Measurements from ENCODE around the gene PPP1R14D.
A peak's percentile ranks its signal among the peaks of the same experiment; 100 is the strongest.
"Not testable (repeated sequence)": the region's sequence is repeated elsewhere in the genome, so short reads cannot be mapped to it uniquely, and the experiment has no call there.

PPP1R14D gene, protein sequence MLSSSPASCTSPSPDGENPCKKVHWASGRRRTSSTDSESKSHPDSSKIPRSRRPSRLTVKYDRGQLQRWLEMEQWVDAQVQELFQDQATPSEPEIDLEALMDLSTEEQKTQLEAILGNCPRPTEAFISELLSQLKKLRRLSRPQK

DNA sequence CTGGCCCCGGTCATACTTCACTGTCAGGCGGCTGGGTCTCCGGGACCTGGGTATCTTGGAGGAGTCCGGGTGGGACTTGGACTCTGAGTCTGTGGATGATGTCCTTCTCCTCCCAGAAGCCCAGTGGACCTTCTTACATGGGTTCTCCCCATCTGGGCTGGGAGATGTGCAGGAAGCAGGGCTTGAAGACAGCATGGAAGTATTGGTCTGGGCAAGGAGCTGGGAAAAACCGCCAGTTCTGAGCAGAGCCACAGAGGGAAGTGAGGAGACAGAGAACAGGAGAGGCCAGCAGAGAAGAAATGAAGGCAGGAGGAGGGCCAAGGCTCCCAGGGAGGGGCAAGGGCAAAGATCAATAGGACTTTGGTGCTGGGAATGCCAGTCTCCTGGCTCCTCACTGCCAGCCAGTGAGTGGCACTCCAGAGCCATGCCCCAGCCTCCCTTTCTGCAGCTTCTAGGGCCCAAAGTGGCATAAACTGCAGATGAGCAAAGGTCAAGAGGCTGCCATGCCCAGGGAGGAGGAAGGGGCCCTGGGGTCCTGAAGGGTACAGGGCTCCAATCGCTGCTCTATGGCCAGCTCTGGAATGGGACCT, at the start of gene PPP1R14D:
Gene PPP1R14D (minus strand): TSS at position 262 of the 590 bp plus-strand sequence. CDS start 67 bp downstream, at position 195.
- no peak for DNase-seq (ENCODE audit: low read depth)

DNA sequence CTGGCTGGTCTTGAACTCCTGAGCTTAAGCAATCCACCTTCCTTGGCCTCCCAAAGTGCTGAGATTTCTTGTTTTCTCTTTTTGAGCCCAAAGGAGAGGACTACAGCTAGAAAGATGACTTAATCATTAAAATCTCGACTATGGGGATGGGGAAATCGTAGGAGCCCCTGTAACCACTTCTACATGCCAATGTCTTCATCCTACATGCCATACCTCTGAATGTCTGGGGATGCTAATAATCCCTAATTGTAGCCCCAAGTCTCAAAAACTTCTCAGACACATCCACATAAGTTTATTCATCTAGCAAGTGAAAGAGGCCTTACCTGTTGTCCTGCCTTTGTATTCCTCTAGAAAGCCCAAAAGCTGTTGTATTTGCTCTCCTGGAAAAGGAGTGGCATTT, 49.2 kb upstream of the PPP1R14D start:
- no peak for DNase-seq (ENCODE audit: low read depth)

DNA sequence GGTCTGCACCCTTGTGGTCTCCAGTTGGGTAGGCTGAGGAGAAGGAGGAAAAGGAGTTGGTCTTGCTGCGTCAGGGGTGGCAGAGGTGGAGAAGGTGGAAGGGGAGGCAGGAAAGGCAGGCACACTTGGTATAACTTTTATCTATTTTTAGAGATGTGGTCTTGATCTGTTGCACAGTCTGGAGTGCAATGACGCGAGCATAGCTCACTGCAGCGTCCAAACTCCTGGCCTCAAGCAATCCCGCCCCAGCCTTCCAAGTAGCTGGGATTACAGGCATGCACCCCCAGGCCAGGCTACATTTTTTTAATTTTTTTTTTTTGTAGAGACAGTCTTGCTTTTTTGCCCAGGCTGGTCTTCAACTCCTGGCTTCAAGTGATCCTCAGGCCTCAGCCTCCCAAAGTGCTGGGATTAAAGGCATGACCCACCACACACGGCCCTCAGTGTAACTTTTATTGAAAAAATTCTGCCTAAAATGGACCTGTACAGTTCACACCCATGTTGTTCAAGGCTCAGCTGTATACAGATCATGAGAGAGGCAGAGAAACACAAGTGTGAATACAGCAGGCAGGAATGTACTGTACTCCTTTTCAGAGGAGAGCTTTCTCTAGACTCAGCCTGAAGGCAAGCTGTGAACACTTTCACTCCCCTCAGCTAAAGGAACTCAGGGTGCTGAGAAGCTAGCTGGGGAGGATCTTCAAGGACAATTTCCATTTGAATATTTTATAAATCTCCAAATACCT, 47.7 kb upstream of the PPP1R14D start:
- no peak for DNase-seq (ENCODE audit: low read depth)

DNA sequence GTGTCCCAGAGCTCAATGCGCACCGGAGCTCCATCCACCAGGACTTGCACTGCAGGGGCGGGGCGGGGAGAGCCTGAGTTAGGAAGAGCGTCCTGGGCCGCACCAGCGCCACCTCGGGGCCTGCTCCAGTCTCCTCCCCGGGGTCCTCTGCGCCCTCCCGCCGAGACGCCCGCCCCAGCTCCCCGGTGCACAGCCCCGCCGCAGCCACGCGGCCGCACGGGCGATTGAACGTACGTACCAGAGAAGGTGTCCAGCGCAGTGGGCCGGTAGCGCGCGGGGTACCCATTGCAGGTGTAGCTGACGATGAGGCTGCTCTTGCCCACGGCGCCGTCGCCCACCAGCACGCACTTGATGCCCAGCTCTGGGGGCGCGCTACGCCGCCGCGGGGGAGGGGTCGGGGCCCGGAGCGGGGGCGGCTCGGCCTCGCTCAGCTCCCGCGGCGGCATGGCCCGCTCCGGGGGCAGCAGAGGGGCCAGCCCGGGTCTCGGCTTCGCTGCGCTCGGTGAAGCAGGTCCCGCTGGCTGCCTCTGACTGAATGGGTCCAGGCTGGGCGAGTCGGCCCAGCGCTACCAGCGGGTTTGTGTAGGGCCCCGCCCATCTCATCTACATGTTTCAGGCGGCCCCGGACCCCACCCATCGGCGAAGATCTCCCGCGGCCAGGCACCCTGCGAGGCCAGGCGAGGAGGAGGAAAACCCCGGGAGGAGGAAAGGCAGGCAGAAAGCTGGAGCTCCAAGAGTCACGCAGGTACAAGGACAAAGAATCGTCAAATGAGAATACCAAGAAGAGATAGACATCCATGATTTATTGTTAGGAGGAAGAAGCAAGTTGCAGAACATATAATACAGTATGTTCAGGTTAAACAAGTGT, 45.4 kb upstream of the PPP1R14D start, which contains the start of gene RHOV:
Gene RHOV (minus strand): TSS at position 541 of the 868 bp plus-strand sequence. CDS start 95 bp downstream, at position 446.
- no peak for DNase-seq (ENCODE audit: low read depth)

DNA sequence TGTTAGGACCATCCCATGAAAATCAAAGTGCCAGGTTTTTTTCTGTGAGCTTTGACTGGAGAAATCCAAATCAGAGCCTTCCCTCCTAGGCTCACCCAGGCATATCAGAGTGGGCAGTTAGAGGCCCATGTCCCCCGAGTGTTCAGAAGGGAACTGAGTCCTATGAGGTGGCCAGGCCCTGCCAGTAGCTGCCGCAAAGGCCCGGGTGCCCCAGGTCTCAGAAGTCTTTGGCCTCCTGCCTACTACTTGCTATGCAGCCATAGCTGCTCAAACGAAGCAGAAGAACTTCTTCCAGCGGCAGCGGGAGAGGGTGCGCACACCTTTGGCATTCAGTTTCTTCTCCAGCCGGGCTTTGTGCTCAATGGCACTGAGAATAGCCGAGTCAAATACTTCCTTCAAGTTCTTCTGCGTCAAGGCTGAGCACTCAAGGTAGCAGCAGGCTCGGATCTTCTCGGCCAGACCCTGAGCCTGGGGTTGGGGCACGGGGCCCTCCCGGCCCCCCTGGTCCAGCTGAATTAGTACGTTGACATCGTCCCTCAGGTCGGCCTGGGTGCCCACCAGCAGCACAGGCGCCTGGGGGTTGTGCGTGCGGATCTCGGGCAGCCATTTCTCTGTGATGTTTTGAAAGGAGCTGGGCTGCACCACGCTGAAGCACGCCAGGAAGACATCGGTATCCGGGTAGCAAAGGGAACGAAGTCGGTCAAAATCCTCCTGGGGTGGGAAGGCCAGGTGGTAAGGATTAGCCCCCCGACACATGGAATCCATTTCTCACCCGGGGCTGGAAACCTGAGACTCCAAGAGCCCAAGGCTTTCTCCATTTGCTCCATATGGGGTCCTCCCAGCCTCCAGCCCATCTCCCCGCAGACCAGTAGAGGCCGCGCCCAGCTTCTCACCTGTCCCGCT, 44.5 kb upstream of the PPP1R14D start:
- no peak for DNase-seq (ENCODE audit: low read depth)

DNA sequence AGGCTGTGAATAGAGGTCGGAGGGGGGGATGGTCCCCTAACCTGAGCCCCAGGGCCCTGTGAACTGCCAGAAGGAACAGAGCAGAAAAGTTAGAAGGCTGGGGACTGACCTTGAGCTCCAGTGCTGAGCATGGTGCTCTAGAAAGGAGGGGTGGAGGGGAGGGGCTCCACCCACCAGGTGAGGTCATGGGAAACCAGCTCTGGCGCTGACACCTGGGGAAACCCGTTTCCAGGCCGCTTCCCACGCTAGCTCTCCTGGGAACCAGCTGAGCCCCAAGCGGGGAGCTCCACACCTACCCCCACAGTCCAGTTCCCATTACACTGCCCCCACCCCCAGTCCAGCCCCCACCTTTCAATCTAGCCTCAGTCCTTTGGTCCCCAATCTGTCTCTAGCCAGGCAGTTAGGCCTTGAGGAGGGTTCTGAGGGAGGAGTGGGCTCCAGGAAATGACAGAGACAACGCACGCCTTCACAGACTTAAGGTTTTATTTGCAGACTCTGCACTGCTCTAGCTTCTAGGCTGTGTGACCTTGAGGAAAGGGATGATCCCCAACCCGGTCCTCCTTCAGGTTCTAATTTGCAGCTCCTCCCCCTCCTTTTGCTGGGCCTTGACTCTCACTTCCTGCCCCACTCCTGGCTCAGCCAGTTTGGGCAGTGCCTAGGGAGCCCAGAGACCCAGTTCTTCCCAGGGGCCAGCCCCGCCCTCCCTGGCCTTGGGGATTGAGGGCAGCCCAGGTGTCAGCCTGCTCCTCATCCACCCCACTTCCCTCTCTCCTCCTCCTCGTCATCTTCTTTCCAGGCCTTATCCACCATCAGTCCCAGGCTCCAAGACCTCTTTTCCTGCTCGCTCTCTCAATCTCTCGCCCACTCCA, 43.5 kb upstream of the PPP1R14D start:
- no peak for DNase-seq (ENCODE audit: low read depth)

DNA sequence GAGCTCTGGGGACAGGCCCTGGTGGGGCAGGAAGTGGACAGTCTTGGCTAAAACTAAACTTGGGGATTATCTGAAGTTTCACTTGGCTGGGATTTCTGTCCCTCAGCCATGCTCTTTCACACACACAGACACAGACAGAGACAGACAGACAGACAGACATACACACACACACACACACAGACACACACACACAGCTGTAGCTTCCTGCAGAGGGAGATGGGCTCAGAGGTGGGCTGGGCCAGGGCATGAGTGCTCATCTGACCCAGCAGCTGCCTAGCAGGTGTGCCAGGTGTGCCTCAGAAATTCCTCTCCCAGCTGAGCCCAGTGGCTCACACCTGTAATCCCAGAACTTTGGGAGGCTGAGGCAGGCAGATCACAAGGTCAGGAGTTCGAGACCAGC, 42.2 kb upstream of the PPP1R14D start:
- no peak for DNase-seq (ENCODE audit: low read depth)

DNA sequence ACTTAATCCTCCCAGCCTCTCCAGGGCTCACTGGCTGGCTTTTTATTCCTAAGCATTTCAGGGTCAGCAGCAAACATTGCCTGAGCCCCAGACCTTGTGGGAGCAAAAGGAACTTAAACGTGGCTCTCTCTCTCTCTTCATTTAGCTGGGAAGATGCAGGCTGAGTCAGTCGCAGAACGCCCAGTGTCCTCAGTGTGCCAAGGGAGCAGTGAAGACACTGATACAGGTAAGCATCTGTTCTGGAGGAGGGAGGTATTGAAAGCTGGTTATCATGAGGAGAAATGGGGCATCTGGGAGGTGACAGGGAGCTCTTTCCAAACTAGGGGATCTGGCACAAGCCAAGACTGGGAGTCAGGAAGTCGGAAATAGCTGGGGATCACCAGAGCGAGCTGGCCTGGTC, 41.2 kb upstream of the PPP1R14D start:
- no peak for DNase-seq (ENCODE audit: low read depth)

DNA sequence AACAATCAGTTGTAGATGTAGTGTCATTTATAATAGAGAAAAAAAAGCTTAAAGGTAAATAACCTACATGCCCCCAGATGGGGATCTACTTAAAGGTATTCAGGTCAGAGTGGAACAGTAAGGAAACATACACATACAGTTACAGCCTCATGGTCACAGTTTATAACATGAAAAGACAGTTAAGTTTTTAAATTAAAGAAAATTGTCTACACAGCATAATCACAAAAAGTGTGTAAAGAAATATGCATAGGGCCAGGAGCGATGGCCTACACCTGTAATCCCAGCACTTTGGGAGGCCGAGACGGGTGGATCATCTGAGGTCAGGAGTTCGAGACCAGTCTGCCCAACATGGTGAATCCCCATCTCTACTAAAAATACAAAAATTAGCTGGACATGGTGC, 38.7 kb upstream of the PPP1R14D start:
- no peak for DNase-seq (ENCODE audit: low read depth)

DNA sequence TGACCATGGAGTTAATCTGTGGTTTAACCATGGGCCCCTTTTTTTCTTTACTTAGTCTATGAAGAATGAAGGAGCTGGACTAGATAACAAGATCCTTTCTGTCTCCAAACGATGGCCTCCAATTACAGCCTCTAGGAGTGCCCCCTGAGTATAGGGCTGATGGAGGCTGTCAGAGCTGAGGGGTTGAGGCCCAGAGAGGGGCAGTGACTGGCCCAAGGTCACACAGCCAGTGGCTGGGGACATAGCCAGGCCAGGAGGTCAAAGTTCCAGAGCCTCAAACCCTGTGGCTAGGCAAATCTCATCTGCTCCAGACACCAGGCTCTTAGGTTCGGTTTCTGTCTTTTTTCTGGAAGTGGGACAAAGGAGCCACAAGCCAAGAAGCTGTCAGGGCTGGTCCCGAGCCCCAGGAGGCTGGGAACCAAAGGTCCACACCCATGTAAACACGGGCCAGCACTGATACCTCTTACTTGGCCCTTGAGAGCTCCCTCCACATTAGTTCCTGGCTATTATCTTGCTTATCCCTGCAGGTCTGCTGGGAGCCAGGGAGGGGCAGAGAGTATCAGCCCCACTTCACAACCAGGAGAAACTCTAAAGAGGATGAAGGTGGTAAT, 35.3 kb upstream of the PPP1R14D start:
- DNase-seq (ENCODE audit: low read depth): no peak

DNA sequence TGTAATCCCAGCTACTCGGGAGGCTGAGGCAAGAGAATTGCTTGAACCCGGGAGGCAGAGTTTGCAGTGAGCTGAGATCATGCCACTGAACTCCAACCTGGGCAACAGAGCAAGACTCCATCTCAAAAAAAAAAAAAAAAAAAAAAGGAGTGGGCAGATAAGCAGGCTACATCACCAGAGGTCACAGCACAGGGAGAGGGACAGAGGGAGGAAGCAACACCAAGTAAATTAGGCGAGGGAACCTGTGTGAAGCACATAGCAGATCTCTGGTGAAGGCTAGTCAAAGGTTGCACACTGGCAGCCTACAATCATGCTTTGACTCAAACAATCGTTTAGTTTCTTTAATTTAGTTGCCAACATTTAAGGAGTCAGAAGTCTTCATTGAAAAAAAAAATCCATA, 32.6 kb upstream of the PPP1R14D start:
- not testable (repeated sequence) for DNase-seq (ENCODE audit: low read depth)

DNA sequence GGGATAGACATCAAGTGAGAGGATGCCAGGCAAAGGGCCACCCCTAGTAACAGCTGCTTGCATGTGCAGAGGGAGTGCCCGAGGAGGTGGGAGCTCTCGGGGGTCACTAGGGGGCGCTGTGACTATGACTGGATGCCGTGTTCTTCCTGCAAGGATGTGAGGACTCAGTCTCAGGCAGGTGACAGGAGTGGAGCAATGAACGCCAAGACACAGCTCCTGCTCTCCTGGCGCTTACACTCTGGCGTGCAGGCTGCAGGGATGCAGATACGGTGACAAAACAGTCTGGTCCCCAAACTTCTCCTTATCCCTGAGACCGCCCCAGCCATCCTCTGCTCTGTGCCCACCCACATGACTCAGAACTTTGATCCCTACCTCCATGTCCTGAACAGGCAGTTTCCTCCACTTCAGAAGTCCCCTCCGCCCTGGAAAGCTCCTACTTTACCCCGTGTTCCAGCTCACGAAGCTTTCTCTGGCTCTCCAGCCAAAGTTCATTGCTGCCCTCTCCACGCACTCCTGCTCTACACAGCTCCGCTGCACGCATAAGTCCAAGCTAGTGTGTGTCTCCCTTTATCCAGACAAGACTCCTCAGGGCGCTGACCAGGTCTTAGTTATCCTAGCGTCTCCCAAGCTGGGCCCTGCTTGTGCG, 30.8 kb upstream of the PPP1R14D start:
- DNase-seq (ENCODE audit: low read depth): no peak

DNA sequence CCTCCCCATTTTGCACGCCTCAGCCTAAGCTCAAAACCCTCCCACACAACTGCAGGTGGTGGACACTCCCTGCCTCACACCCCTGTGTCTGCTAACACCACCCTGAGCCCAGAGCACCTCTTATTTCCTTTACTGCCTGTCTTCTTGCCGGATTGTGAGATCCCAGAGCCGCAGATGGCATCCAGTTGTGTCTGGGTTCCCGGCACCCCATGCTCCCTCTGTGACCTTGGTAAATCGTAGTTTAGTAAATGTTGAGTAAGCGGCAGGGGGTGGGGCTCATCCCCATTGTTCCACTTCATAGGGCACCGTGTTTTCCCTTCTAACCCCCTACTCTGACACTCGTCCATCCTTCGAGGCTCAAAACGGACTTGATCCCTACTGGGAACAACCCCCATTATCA, 30.2 kb upstream of the PPP1R14D start:
- no peak for DNase-seq (ENCODE audit: low read depth)

DNA sequence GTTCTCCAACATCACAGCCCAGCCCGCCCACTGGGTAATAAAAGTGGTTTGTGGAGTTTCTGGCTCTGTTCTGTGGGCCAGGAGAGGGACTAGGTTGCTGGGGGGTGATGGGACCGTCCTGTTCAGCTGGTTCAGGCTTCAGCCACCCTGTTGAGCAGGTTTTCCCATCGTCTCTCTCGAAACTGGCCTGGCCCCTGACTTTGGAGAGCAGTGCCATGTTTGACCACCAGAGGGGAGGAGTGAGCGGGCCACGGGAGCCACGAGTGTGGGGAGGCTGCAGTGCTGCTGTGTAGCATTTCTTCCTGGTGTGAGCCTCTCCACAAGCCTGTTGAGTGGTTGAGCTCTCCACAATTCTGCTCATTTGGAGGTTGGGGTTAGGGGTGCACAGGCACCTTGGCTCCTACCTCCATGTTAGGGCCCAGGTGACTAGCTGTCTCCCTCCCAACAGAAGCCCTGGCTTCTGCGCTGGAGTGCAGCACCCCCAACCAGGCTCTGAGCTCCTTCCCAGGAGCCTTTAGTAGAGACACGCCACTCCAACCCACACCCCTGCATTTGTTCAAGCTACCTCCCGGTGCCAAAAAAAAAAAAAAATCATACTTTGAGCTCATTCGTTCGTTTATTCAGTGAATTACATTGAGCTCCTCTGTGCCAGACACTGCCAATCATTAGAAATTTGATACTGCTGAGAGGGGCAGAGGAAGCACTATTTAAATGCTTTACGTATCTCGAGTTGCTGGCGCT, 29.3 kb upstream of the PPP1R14D start:
- peak; percentile 27 for DNase-seq (ENCODE audit: low read depth)

DNA sequence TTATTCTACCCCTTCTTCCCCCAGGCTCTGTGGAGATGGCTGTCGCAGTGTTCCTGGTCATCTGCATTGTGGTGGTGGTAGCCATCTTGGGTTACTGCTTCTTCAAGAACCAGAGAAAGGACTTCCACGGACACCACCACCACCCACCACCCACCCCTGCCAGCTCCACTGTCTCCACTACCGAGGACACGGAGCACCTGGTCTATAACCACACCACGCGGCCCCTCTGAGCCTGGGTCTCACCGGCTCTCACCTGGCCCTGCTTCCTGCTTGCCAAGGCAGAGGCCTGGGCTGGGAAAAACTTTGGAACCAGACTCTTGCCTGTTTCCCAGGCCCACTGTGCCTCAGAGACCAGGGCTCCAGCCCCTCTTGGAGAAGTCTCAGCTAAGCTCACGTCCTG, 28.2 kb upstream of the PPP1R14D start:
- DNase-seq (ENCODE audit: low read depth): no peak

DNA sequence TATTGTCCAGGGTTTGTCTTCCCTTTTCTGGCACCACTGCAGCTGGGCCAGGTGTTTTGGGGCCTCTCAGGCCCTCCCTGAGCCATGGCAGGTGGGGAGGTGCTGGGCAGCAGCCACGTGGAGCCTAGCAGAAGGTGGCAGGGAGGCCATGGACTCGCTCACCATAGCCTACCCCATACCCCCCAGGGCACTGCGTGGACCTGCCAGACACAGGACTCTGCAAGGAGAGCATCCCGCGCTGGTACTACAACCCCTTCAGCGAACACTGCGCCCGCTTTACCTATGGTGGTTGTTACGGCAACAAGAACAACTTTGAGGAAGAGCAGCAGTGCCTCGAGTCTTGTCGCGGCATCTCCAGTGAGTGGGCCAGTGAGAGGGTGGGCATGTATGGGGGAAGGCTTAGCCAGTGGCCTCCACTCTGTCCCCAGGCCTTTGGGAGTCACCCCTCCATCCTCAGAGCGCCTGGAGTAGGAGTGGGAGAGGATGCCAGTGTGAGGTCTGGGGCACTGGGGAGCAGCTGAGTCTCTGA, 27.3 kb upstream of the PPP1R14D start:
- no peak for DNase-seq (ENCODE audit: low read depth)

DNA sequence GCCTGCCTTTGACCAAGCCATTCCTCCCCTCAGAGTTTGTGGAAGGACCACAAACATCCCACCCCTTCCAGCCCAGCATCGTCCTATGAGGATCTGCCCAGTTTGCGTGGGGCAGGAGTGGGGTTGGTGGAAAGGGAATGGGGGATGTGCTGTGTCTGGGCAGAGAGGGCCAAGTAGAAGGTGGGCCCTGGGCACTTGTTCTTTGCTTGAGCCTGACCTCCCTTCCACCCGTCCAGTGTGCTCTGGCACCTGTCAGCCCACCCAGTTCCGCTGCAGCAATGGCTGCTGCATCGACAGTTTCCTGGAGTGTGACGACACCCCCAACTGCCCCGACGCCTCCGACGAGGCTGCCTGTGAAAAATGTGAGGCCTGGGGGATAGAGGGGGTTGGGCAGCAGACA, 25.7 kb upstream of the PPP1R14D start:
- DNase-seq (ENCODE audit: low read depth): no peak

DNA sequence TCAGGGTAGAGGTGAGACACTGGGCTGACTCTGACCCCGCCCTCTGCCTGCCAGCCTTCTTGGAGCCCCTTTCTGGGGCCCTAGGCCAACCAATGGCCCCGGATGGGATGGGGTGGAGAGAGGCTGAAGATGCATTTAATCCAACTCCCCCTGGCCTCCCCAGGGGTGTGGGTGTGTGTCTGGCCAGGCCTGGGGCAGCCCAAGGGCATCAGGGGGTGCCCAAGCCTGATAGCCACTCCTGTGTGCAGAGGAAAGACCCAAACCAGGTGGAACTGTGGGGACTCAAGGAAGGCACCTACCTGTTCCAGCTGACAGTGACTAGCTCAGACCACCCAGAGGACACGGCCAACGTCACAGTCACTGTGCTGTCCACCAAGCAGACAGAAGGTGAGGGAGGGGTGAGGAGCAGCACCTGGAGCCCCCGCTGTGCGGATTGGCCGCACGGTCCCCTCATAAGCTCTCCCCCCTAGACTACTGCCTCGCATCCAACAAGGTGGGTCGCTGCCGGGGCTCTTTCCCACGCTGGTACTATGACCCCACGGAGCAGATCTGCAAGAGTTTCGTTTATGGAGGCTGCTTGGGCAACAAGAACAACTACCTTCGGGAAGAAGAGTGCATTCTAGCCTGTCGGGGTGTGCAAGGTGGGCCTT, 24.9 kb upstream of the PPP1R14D start:
- no peak for DNase-seq (ENCODE audit: low read depth)
